PC-3 (cell line): Measurements from ENCODE around the gene GNAI2. TPM values are rescaled to one million over a fixed set of nuclear protein-coding genes. Genes with fewer than 3 reads are reported as not detected.

Experiments
- ATAC-seq: fragments of 200-7000 bp; cut with Tn5 transposase; 2 replicates; pipeline ENCODE4 v1.9.1; 2020; ENCODE audit warnings: mild to moderate bottlenecking, moderate library complexity
- BruUV-seq: library from RNA; stranded (reverse); fragments of 400-500 nt; replicated peaks from 2 replicates; lab custom pipeline; 2021; lab: Mats Ljungman, UMichigan
- CTCF ChIA-PET: fragments of 300-600 bp; sonication (Branson Sonifier 250); formaldehyde crosslinking; loops from one replicate; lab custom pipeline; 2022; ENCODE audit warnings: antibody characterized with exemption; lab: Charles Lee
- POLR2A ChIA-PET: fragments of 300-600 bp; sonication (Branson Sonifier 250); formaldehyde crosslinking; loops from one replicate; lab custom pipeline; 2022; ENCODE audit warnings: antibody characterized with exemption; ENCODE audit not compliant: unreplicated experiment; lab: Charles Lee
- DNase-seq: peaks from one replicate; pipeline ENCODE4 v3.0.0-alpha.2; 2015
- H2AFZ ChIP-seq: fragments of 300-600 bp; sonication (generic); 2 replicates; pipeline ENCODE4 v1.6.0; 2016; ENCODE audit warnings: antibody characterized with exemption, low read length
- H3F3A ChIP-seq: fragments of 300-600 bp; sonication (generic); one replicate; pipeline ENCODE4 v1.6.0; 2017; ENCODE audit warnings: antibody characterized with exemption, low read length, control low read depth, mild to moderate bottlenecking; ENCODE audit not compliant: unreplicated experiment
- H3K27ac ChIP-seq: fragments of 300-600 bp; sonication (generic); 2 replicates; pipeline ENCODE4 v1.5.1; 2016; ENCODE audit warnings: mild to moderate bottlenecking, low read length
- H3K27me3 ChIP-seq: fragments of 300-600 bp; sonication (generic); 2 replicates; pipeline ENCODE4 v1.6.1; 2016; ENCODE audit warnings: low read length, mixed read lengths
- H3K36me3 ChIP-seq: fragments of 300-600 bp; sonication (generic); 2 replicates; pipeline ENCODE4 v1.6.1; 2016; ENCODE audit warnings: low read depth, mixed run types, low read length, mixed read lengths
- H3K4me1 ChIP-seq: fragments of 300-600 bp; sonication (generic); 2 replicates; pipeline ENCODE4 v1.5.1; 2016; ENCODE audit warnings: low read length; ENCODE audit not compliant: insufficient read depth
- H3K4me2 ChIP-seq: fragments of 300-600 bp; sonication (generic); 2 replicates; pipeline ENCODE4 v1.6.0; 2016; ENCODE audit warnings: low read length
- H3K4me3 ChIP-seq: fragments of 300-600 bp; sonication (generic); 2 replicates; pipeline ENCODE4 v1.5.1; 2016; ENCODE audit warnings: mild to moderate bottlenecking, low read length, mixed read lengths
- H3K79me2 ChIP-seq: fragments of 300-600 bp; sonication (generic); 2 replicates; pipeline ENCODE4 v1.6.1; 2017; ENCODE audit warnings: low read length, mixed read lengths
- H3K9ac ChIP-seq: fragments of 300-600 bp; sonication (generic); 2 replicates; pipeline ENCODE4 v1.6.0; 2016; ENCODE audit warnings: mild to moderate bottlenecking, low read length
- H3K9me2 ChIP-seq: fragments of 300-600 bp; sonication (generic); replicated peaks from 2 replicates; pipeline ENCODE4 v1.6.1; 2016; ENCODE audit warnings: mixed run types, low read length, mixed read lengths
- H3K9me3 ChIP-seq: fragments of 300-600 bp; sonication (generic); 2 replicates; pipeline ENCODE4 v1.6.1; 2016; ENCODE audit warnings: low read length, mixed read lengths
- H4K20me1 ChIP-seq: fragments of 300-600 bp; sonication (generic); 2 replicates; pipeline ENCODE4 v1.6.1; 2016; ENCODE audit warnings: low read length, mixed read lengths
- CTCF ChIP-seq: fragments of 300-600 bp; sonication (generic); conservative IDR thresholded peaks from 2 replicates; pipeline ENCODE4 v1.5.1; 2017; ENCODE audit warnings: antibody characterized with exemption, low read depth, mild to moderate bottlenecking, low read length
- EZH2 ChIP-seq: fragments of 300-600 bp; sonication (generic); IDR thresholded peaks from one replicate; pipeline ENCODE4 v1.6.1; 2017; ENCODE audit warnings: antibody characterized with exemption, mild to moderate bottlenecking, low read length; ENCODE audit not compliant: unreplicated experiment
- EZH2phosphoT487 ChIP-seq: fragments of 300-600 bp; sonication (generic); IDR thresholded peaks from 2 replicates; pipeline ENCODE4 v1.6.1; 2018; ENCODE audit warnings: mild to moderate bottlenecking, antibody characterized with exemption, low read length, borderline replicate concordance
- intact Hi-C: fragments of 100-400 bp; cut with micrococcal nuclease; formaldehyde crosslinking; loops from 2 replicates; pipeline ENCODE4 v1.9.0; 2023
- total RNA-seq: library from RNA; depleted of rRNA; stranded (reverse); fragments of >200 nt; gene quantifications from 2 replicates; pipeline ENCODE4 v1.2.3, GENCODE V29; 2014

Gene GNAI2
- total RNA-seq, 1 experiment from 2014 or later = 221 TPM

GRCh38 chr3:50276762-50277101 lies 40.7 kb downstream of the GNAI2 start:
- H3K36me3 ChIP-seq = no peaks in the 10 kb centered on the region
- H3K9ac ChIP-seq = no peak overlapping the region
- BruUV-seq = no TSS peak
- H3K4me1 ChIP-seq = peaks cover 4% of the 10 kb centered on the region; the same call in 1 of the 2 replicates
- H3K4me2 ChIP-seq = no peak overlapping the region
- H3F3A ChIP-seq = no peaks in the 10 kb centered on the region
- TF ChIP-seq EZH2phosphoT487 = no peak
- TF ChIP-seq CTCF = no peak
- no peak overlapping the region for H3K27ac ChIP-seq
- ChIA-PET CTCF (interaction anchor here (0.6 kb wide), 1 partner anchor 41 kb away, joined by 3 read pairs; no protein-coding TSS in a partner anchor), POLR2A (interaction anchor here (0.5 to 0.6 kb wide), 2 partner anchors 29 to 98 kb away, joined by 3 to 10 read pairs; no protein-coding TSS in a partner anchor)
- intact Hi-C loops = no loop called here
- H4K20me1 ChIP-seq = no peaks in the 10 kb centered on the region
- no peak overlapping the region for H3K4me3 ChIP-seq
- no peak for DNase-seq
- H3K9me3 ChIP-seq = no peaks in the 10 kb centered on the region
- H3K79me2 ChIP-seq = no peaks in the 10 kb centered on the region
- H3K9me2 ChIP-seq = no peaks in the 10 kb centered on the region
- ATAC-seq = no peak
- no peak overlapping the region for H2AFZ ChIP-seq
- no peaks in the 10 kb centered on the region for H3K27me3 ChIP-seq

- POLR2A ChIA-PET = no interaction called here
Observed at GRCh38 chr3:50278123-50278879, 42.3 kb downstream of the GNAI2 start.

More at GRCh38 chr3:50278123-50278879, 42.3 kb downstream of the GNAI2 start:
- CTCF ChIA-PET = no interaction called here
- H2AFZ ChIP-seq = no peak overlapping the region
- H4K20me1 ChIP-seq = no peaks in the 10 kb centered on the region
- H3F3A ChIP-seq = no peaks in the 10 kb centered on the region
- H3K4me1 ChIP-seq = peaks cover under 1% of the 10 kb centered on the region; the same call in 1 of the 2 replicates
- H3K27me3 ChIP-seq = no peaks in the 10 kb centered on the region
- no peak for ATAC-seq
- H3K9me2 ChIP-seq = no peaks in the 10 kb centered on the region
- intact Hi-C loops = no loop called here
- H3K4me3 ChIP-seq = no peak overlapping the region
- no peaks in the 10 kb centered on the region for H3K36me3 ChIP-seq
- H3K4me2 ChIP-seq = no peak overlapping the region
- DNase-seq = no peak
- no peaks in the 10 kb centered on the region for H3K79me2 ChIP-seq
- no peak overlapping the region for H3K27ac ChIP-seq
- TF ChIP-seq CTCF (no peak), EZH2 (no peak), EZH2phosphoT487 (no peak)
- BruUV-seq = no TSS peak
- no peak overlapping the region for H3K9ac ChIP-seq
- H3K9me3 ChIP-seq = no peaks in the 10 kb centered on the region
